GM23338 (cell line): Measurements from ENCODE around the gene PSMD5. TPM values are rescaled to one million over a fixed set of nuclear protein-coding genes. Genes with fewer than 3 reads are reported as not detected.

ENCODE experiments used
- ATAC-seq: fragments of 200-7000 bp; cut with Tn5 transposase; 3 replicates; pipeline ENCODE4 v1.9.1; 2020
- DNase-seq: peaks from one replicate; pipeline ENCODE4 v3.0.0-alpha.2; 2015; ENCODE audit warnings: low spot score
- H2AFZ ChIP-seq: fragments of 200-600 bp; sonication (generic); 2 replicates; pipeline ENCODE4 v1.8.0; 2016; ENCODE audit warnings: antibody characterized with exemption, mild to moderate bottlenecking, moderate library complexity
- H3F3A ChIP-seq: fragments of 200-600 bp; sonication (generic); replicated peaks from 2 replicates; pipeline ENCODE4 v1.8.0; 2017; ENCODE audit warnings: antibody characterized with exemption, mixed run types, low read depth
- H3K27ac ChIP-seq: fragments of 200-600 bp; sonication (generic); 2 replicates; pipeline ENCODE4 v1.6.1; 2016; ENCODE audit warnings: low read depth
- H3K27me3 ChIP-seq: fragments of 200-600 bp; sonication (generic); 2 replicates; pipeline ENCODE4 v1.8.0; 2016; ENCODE audit warnings: mild to moderate bottlenecking, mixed run types, moderate library complexity; ENCODE audit not compliant: insufficient read depth
- H3K36me3 ChIP-seq: fragments of 200-600 bp; sonication (generic); 2 replicates; pipeline ENCODE4 v1.8.0; 2016; ENCODE audit warnings: mild to moderate bottlenecking; ENCODE audit not compliant: insufficient read depth
- H3K4me1 ChIP-seq: fragments of 200-600 bp; sonication (generic); 2 replicates; pipeline ENCODE4 v1.8.0; 2016; ENCODE audit warnings: mild to moderate bottlenecking, moderate library complexity; ENCODE audit not compliant: insufficient read depth
- H3K4me2 ChIP-seq: fragments of 200-600 bp; sonication (generic); 2 replicates; pipeline ENCODE4 v1.7.1; 2017; ENCODE audit warnings: mixed run types
- H3K4me3 ChIP-seq: fragments of 200-600 bp; sonication (generic); 2 replicates; pipeline ENCODE4 v1.6.1; 2016; ENCODE audit warnings: mixed run types
- H3K79me2 ChIP-seq: fragments of 200-600 bp; sonication (generic); replicated peaks from 2 replicates; pipeline ENCODE4 v1.8.0; 2017; ENCODE audit warnings: mild to moderate bottlenecking; ENCODE audit not compliant: insufficient read depth
- H3K9me2 ChIP-seq: fragments of 200-600 bp; sonication (generic); 2 replicates; pipeline ENCODE4 v1.8.0; 2017; ENCODE audit not compliant: insufficient read depth
- H4K20me1 ChIP-seq: fragments of 200-600 bp; sonication (generic); replicated peaks from 2 replicates; pipeline ENCODE4 v1.8.0; 2017; ENCODE audit warnings: mild to moderate bottlenecking; ENCODE audit not compliant: insufficient read depth
- H3K27ac Mint-ChIP-seq: 2 replicates; pipeline ENCODE4 v1.8.0; 2020; ENCODE audit warnings: inconsistent platforms, mild to moderate bottlenecking, moderate library complexity, mixed read lengths
- H3K27me3 Mint-ChIP-seq: 3 replicates; pipeline ENCODE4 v1.8.0; 2022; ENCODE audit warnings: low read depth, mild to moderate bottlenecking, moderate library complexity, mixed read lengths, inconsistent platforms; ENCODE audit not compliant: insufficient read depth, poor library complexity
- H3K36me3 Mint-ChIP-seq: 3 replicates; pipeline ENCODE4 v1.8.0; 2021; ENCODE audit warnings: low read depth, mild to moderate bottlenecking, inconsistent platforms, moderate library complexity, mixed read lengths
- H3K4me1 Mint-ChIP-seq: 3 replicates; pipeline ENCODE4 v1.8.0; 2020; ENCODE audit warnings: mild to moderate bottlenecking, inconsistent platforms, mixed read lengths
- H3K4me3 Mint-ChIP-seq: 3 replicates; pipeline ENCODE4 v1.8.0; 2021; ENCODE audit warnings: moderate library complexity, mild to moderate bottlenecking, inconsistent platforms, mixed read lengths
- H3K9me3 Mint-ChIP-seq: 3 replicates; pipeline ENCODE4 v1.8.0; 2020; ENCODE audit warnings: moderate library complexity, mild to moderate bottlenecking, inconsistent platforms, mixed read lengths
- CREB1 ChIP-seq: fragments of 250-450 bp; sonication (Bioruptor Pico); IDR thresholded peaks from 2 replicates; pipeline ENCODE4 v1.5.0; 2020; ENCODE audit warnings: low read depth, mild to moderate bottlenecking, moderate library complexity
- EZH2 ChIP-seq: fragments of 200-600 bp; sonication (generic); IDR thresholded peaks from one replicate; pipeline ENCODE4 v1.8.0; 2017; ENCODE audit warnings: antibody characterized with exemption, mild to moderate bottlenecking, low read depth; ENCODE audit not compliant: unreplicated experiment
- EZH2phosphoT487 ChIP-seq: fragments of 200-600 bp; sonication (generic); IDR thresholded peaks from one replicate; pipeline ENCODE4 v1.8.1; 2018; ENCODE audit warnings: antibody characterized with exemption; ENCODE audit not compliant: unreplicated experiment
- JUNB ChIP-seq: IDR thresholded peaks from one replicate; pipeline ENCODE4 v1.6.1; 2016; ENCODE audit warnings: antibody characterized with exemption; ENCODE audit not compliant: unreplicated experiment
- NANOG ChIP-seq: IDR thresholded peaks from 2 replicates; pipeline ENCODE4 v1.6.1; 2016; ENCODE audit warnings: antibody characterized with exemption, borderline replicate concordance
- POLR2AphosphoS5 ChIP-seq: IDR thresholded peaks from 2 replicates; pipeline ENCODE4 v1.6.1; 2016; ENCODE audit warnings: antibody characterized with exemption, low read depth
- STAT1 ChIP-seq: IDR thresholded peaks from one replicate; pipeline ENCODE4 v1.6.1; 2016; ENCODE audit warnings: antibody characterized with exemption; ENCODE audit not compliant: unreplicated experiment
- ZNF114 ChIP-seq: fragments of 250-450 bp; sonication (Bioruptor Pico); IDR thresholded peaks from 2 replicates; pipeline ENCODE4 v1.5.0; 2020; ENCODE audit warnings: mild to moderate bottlenecking, moderate library complexity
- ZNF331 ChIP-seq: fragments of 250-450 bp; sonication (Bioruptor Pico); IDR thresholded peaks from 2 replicates; pipeline ENCODE4 v1.5.0; 2020; ENCODE audit warnings: low read depth, mild to moderate bottlenecking, moderate library complexity
- polyA plus RNA-seq: library from polyadenylated mRNA; unstranded; fragments of >200 nt; fragmentation: Nextera tagmentation; extraction: Ambion mirVana; gene quantifications from 2 replicates; pipeline ENCODE4 v1.2.1, GENCODE V29; 2016
- total RNA-seq: library from RNA; depleted of rRNA; stranded (reverse); fragments of >200 nt; shearing (Covaris generic); gene quantifications from 2 replicates; pipeline ENCODE4 v1.2.3, GENCODE V29; 2014
- TF ChIP-seq, protein P1 (sequence below): IDR thresholded peaks from 2 replicates; pipeline ENCODE4 v1.6.1; 2016; ENCODE audit warnings: antibody characterized with exemption
- TF ChIP-seq, protein P2 (sequence below), 2 experiments: fragments of 200-600 bp in 1 of 2; sonication (generic) in 1 of 2; conservative IDR thresholded peaks; 2 replicates each; pipeline versions ENCODE4 v1.5.1 to v1.6.1; 2016 to 2017; ENCODE audit warnings: antibody characterized with exemption in 2 of 2, low read depth in 2 of 2, mild to moderate bottlenecking in 2 of 2, moderate library complexity in 1 of 2
- TF ChIP-seq, protein P3 (sequence below): fragments of 250-450 bp; sonication (Bioruptor Pico); IDR thresholded peaks from 2 replicates; pipeline ENCODE4 v1.5.0; 2020; ENCODE audit warnings: mild to moderate bottlenecking, moderate library complexity
- TF ChIP-seq, protein P4 (sequence below): IDR thresholded peaks from one replicate; pipeline ENCODE4 v1.6.1; 2018; ENCODE audit warnings: antibody characterized with exemption; ENCODE audit not compliant: unreplicated experiment

The PSMD5 gene
- total and polyA plus RNA-seq, 2 experiments from 2014 or later, result 23.9 to 40.5 TPM

DNA sequence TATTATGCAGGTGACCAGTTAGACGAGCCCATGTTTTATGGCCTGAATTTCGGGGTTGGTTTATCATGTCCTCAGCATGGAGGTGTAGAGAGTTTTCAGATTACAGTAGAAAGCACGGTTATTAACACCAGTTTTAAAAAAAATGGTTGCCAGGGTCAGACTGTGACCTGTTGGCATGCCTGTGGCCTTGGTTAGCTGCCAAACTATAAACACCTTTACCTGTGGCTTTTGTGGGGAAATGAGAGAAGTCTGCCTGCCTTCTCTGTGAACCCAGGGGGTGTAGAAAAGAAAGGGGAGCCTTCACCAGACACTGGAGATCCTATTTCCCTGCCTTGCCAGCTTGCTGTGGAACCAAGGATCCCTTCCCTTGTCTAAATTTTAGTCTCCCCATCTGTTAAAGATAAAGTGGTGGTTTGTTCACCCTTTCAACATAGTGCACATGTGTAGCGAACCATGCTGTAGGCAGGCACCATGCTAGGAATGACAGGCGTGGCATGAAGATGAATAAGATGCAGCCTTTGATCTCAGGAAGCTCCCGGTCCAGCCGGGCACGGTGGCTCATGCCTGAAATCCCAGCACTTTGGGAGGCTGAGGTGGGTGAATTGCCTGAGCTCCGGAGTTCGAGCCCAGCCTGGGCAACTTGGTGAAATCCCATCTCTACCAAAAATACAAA lies 40.3 kb upstream of the PSMD5 start:
- Mint-ChIP-seq H3K27ac (no peak overlapping the region), H3K9me3 (no peaks in the 10 kb centered on the region), H3K4me1 (peaks cover 18% of the 10 kb centered on the region), H3K36me3 (no peaks in the 10 kb centered on the region), H3K4me3 (no peak overlapping the region), H3K27me3 (peaks cover 13% of the 10 kb centered on the region)
- Histone ChIP-seq H3K27me3 (peaks cover 2% of the 10 kb centered on the region), H3F3A (no peaks in the 10 kb centered on the region), H3K27ac (no peak overlapping the region), H3K79me2 (no peaks in the 10 kb centered on the region), H3K4me1 (peaks cover 6% of the 10 kb centered on the region), H3K4me3 (no peak overlapping the region), H3K9me2 (no peaks in the 10 kb centered on the region), H3K36me3 (no peaks in the 10 kb centered on the region), H3K4me2 (no peak overlapping the region), H4K20me1 (no peaks in the 10 kb centered on the region), H2AFZ (no peak overlapping the region)
- DNase-seq (no peak), ATAC-seq (no peak)
- no peak for TF ChIP-seq CREB1 (CRISPR knock-in tag)
- no peak for TF ChIP-seq ZNF331
- no peak for TF ChIP-seq EZH2phosphoT487
- no peak for TF ChIP-seq EZH2
- no peak for TF ChIP-seq NANOG
- TF ChIP-seq, protein P1, sequence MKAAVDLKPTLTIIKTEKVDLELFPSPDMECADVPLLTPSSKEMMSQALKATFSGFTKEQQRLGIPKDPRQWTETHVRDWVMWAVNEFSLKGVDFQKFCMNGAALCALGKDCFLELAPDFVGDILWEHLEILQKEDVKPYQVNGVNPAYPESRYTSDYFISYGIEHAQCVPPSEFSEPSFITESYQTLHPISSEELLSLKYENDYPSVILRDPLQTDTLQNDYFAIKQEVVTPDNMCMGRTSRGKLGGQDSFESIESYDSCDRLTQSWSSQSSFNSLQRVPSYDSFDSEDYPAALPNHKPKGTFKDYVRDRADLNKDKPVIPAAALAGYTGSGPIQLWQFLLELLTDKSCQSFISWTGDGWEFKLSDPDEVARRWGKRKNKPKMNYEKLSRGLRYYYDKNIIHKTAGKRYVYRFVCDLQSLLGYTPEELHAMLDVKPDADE, result no peak
- TF ChIP-seq ZNF114 (CRISPR knock-in tag), result no peak
- no peak for TF ChIP-seq JUNB
- TF ChIP-seq, protein P2, sequence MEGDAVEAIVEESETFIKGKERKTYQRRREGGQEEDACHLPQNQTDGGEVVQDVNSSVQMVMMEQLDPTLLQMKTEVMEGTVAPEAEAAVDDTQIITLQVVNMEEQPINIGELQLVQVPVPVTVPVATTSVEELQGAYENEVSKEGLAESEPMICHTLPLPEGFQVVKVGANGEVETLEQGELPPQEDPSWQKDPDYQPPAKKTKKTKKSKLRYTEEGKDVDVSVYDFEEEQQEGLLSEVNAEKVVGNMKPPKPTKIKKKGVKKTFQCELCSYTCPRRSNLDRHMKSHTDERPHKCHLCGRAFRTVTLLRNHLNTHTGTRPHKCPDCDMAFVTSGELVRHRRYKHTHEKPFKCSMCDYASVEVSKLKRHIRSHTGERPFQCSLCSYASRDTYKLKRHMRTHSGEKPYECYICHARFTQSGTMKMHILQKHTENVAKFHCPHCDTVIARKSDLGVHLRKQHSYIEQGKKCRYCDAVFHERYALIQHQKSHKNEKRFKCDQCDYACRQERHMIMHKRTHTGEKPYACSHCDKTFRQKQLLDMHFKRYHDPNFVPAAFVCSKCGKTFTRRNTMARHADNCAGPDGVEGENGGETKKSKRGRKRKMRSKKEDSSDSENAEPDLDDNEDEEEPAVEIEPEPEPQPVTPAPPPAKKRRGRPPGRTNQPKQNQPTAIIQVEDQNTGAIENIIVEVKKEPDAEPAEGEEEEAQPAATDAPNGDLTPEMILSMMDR (conservative IDR thresholded peaks at IDR 0.05; ENCODE audit: low read depth in 2 of 2), result no peak
- no peak for TF ChIP-seq STAT1
- TF ChIP-seq, protein P3, sequence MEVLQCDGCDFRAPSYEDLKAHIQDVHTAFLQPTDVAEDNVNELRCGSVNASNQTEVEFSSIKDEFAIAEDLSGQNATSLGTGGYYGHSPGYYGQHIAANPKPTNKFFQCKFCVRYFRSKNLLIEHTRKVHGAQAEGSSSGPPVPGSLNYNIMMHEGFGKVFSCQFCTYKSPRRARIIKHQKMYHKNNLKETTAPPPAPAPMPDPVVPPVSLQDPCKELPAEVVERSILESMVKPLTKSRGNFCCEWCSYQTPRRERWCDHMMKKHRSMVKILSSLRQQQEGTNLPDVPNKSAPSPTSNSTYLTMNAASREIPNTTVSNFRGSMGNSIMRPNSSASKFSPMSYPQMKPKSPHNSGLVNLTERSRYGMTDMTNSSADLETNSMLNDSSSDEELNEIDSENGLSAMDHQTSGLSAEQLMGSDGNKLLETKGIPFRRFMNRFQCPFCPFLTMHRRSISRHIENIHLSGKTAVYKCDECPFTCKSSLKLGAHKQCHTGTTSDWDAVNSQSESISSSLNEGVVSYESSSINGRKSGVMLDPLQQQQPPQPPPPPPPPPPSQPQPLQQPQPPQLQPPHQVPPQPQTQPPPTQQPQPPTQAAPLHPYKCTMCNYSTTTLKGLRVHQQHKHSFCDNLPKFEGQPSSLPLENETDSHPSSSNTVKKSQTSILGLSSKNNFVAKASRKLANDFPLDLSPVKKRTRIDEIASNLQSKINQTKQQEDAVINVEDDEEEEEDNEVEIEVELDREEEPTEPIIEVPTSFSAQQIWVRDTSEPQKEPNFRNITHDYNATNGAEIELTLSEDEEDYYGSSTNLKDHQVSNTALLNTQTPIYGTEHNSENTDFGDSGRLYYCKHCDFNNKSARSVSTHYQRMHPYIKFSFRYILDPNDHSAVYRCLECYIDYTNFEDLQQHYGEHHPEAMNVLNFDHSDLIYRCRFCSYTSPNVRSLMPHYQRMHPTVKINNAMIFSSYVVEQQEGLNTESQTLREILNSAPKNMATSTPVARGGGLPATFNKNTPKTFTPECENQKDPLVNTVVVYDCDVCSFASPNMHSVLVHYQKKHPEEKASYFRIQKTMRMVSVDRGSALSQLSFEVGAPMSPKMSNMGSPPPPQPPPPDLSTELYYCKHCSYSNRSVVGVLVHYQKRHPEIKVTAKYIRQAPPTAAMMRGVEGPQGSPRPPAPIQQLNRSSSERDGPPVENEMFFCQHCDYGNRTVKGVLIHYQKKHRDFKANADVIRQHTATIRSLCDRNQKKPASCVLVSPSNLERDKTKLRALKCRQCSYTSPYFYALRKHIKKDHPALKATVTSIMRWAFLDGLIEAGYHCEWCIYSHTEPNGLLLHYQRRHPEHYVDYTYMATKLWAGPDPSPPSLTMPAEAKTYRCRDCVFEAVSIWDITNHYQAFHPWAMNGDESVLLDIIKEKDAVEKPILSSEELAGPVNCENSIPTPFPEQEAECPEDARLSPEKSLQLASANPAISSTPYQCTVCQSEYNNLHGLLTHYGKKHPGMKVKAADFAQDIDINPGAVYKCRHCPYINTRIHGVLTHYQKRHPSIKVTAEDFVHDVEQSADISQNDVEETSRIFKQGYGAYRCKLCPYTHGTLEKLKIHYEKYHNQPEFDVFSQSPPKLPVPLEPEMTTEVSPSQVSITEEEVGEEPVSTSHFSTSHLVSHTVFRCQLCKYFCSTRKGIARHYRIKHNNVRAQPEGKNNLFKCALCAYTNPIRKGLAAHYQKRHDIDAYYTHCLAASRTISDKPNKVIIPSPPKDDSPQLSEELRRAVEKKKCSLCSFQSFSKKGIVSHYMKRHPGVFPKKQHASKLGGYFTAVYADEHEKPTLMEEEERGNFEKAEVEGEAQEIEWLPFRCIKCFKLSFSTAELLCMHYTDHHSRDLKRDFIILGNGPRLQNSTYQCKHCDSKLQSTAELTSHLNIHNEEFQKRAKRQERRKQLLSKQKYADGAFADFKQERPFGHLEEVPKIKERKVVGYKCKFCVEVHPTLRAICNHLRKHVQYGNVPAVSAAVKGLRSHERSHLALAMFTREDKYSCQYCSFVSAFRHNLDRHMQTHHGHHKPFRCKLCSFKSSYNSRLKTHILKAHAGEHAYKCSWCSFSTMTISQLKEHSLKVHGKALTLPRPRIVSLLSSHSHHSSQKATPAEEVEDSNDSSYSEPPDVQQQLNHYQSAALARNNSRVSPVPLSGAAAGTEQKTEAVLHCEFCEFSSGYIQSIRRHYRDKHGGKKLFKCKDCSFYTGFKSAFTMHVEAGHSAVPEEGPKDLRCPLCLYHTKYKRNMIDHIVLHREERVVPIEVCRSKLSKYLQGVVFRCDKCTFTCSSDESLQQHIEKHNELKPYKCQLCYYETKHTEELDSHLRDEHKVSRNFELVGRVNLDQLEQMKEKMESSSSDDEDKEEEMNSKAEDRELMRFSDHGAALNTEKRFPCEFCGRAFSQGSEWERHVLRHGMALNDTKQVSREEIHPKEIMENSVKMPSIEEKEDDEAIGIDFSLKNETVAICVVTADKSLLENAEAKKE (CRISPR knock-in tag), result no peak
- no peak for TF ChIP-seq POLR2AphosphoS5
- TF ChIP-seq, protein P4, sequence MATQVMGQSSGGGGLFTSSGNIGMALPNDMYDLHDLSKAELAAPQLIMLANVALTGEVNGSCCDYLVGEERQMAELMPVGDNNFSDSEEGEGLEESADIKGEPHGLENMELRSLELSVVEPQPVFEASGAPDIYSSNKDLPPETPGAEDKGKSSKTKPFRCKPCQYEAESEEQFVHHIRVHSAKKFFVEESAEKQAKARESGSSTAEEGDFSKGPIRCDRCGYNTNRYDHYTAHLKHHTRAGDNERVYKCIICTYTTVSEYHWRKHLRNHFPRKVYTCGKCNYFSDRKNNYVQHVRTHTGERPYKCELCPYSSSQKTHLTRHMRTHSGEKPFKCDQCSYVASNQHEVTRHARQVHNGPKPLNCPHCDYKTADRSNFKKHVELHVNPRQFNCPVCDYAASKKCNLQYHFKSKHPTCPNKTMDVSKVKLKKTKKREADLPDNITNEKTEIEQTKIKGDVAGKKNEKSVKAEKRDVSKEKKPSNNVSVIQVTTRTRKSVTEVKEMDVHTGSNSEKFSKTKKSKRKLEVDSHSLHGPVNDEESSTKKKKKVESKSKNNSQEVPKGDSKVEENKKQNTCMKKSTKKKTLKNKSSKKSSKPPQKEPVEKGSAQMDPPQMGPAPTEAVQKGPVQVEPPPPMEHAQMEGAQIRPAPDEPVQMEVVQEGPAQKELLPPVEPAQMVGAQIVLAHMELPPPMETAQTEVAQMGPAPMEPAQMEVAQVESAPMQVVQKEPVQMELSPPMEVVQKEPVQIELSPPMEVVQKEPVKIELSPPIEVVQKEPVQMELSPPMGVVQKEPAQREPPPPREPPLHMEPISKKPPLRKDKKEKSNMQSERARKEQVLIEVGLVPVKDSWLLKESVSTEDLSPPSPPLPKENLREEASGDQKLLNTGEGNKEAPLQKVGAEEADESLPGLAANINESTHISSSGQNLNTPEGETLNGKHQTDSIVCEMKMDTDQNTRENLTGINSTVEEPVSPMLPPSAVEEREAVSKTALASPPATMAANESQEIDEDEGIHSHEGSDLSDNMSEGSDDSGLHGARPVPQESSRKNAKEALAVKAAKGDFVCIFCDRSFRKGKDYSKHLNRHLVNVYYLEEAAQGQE, result no peak
